H1 (cell line): ENCODE measurements around the gene GPC3. TPM values are rescaled to one million over a fixed set of nuclear protein-coding genes. Genes with fewer than 3 reads are reported as not detected.

ENCODE experiments used
- MAFK ChIP-seq: IDR thresholded peaks from 2 replicates; pipeline ENCODE4 v1.6.1; 2012; ENCODE audit warnings: low read depth, mild to moderate bottlenecking, improper control_type of control experiment, low read length
- PHF8 ChIP-seq: fragments of 200-600 bp; sonication (generic); conservative IDR thresholded peaks from 2 replicates; pipeline ENCODE4 v1.7.1; 2012; ENCODE audit warnings: low read depth, mild to moderate bottlenecking, inconsistent platforms, low read length, moderate library complexity
- ZNF274 ChIP-seq: IDR thresholded peaks from 2 replicates; pipeline ENCODE4 v1.7.0; 2012; ENCODE audit warnings: low read length, borderline replicate concordance; ENCODE audit errors: extremely low read depth
- polyA plus RNA-seq, 7 experiments: library from polyadenylated mRNA; depleted of rRNA in 3 of 7; stranded (reverse) in 5 of 7; unstranded in 2 of 7; fragments of >200 nt in 5 of 7; fragments of 200-250 nt in 2 of 7; gene quantifications; 1 replicate in 5 of 7; 2 replicates in 1 of 7; 4 replicates in 1 of 7; pipeline versions ENCODE4 v1.2.1 to v1.2.3, GENCODE V29; 2011 to 2013; ENCODE audit warnings: missing spikeins in 2 of 7, mixed read lengths in 2 of 7
- total RNA-seq: library from RNA; stranded (reverse); fragmentation: NEBNext Ultra II Directional; extraction: Animal tissue kit (Norgen Biotek cat#: 25700); gene quantifications from 2 replicates; pipeline ENCODE4 v1.2.1, GENCODE V29; 2021
- TF ChIP-seq, protein P1 (sequence below): fragments of 300-600 bp; sonication (generic); IDR thresholded peaks from 2 replicates; pipeline ENCODE4 v1.7.1; 2012; ENCODE audit warnings: low read length, moderate library complexity, mild to moderate bottlenecking, inconsistent platforms; ENCODE audit not compliant: insufficient replicate concordance

Gene GPC3
- total and polyA plus RNA-seq, 2 of the 8 experiments (the other 6 are each of a cell fraction or from before 2014, with no cell fraction given): 64.8 to 71.9 TPM

DNA sequence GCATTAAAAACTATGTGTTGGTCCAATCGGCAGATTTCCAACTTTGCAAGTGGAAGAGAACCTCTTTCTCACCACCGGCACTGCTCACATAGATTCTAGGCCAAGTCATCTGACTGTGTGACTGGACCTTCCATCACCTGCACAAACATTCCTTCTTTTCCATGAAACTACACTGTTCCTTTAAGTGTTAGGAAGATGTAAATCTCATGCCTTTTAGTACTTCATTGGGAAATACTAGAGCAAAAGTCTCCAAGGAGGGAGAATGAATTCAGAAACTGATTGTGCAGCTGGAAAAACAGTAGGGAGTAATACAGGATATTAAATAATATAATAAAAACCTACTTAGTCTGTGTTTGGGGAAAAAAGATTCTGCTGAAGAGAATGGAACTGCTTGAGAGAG is 238.2 kb downstream of the GPC3 start (continued):
- TF ChIP-seq, protein P1, sequence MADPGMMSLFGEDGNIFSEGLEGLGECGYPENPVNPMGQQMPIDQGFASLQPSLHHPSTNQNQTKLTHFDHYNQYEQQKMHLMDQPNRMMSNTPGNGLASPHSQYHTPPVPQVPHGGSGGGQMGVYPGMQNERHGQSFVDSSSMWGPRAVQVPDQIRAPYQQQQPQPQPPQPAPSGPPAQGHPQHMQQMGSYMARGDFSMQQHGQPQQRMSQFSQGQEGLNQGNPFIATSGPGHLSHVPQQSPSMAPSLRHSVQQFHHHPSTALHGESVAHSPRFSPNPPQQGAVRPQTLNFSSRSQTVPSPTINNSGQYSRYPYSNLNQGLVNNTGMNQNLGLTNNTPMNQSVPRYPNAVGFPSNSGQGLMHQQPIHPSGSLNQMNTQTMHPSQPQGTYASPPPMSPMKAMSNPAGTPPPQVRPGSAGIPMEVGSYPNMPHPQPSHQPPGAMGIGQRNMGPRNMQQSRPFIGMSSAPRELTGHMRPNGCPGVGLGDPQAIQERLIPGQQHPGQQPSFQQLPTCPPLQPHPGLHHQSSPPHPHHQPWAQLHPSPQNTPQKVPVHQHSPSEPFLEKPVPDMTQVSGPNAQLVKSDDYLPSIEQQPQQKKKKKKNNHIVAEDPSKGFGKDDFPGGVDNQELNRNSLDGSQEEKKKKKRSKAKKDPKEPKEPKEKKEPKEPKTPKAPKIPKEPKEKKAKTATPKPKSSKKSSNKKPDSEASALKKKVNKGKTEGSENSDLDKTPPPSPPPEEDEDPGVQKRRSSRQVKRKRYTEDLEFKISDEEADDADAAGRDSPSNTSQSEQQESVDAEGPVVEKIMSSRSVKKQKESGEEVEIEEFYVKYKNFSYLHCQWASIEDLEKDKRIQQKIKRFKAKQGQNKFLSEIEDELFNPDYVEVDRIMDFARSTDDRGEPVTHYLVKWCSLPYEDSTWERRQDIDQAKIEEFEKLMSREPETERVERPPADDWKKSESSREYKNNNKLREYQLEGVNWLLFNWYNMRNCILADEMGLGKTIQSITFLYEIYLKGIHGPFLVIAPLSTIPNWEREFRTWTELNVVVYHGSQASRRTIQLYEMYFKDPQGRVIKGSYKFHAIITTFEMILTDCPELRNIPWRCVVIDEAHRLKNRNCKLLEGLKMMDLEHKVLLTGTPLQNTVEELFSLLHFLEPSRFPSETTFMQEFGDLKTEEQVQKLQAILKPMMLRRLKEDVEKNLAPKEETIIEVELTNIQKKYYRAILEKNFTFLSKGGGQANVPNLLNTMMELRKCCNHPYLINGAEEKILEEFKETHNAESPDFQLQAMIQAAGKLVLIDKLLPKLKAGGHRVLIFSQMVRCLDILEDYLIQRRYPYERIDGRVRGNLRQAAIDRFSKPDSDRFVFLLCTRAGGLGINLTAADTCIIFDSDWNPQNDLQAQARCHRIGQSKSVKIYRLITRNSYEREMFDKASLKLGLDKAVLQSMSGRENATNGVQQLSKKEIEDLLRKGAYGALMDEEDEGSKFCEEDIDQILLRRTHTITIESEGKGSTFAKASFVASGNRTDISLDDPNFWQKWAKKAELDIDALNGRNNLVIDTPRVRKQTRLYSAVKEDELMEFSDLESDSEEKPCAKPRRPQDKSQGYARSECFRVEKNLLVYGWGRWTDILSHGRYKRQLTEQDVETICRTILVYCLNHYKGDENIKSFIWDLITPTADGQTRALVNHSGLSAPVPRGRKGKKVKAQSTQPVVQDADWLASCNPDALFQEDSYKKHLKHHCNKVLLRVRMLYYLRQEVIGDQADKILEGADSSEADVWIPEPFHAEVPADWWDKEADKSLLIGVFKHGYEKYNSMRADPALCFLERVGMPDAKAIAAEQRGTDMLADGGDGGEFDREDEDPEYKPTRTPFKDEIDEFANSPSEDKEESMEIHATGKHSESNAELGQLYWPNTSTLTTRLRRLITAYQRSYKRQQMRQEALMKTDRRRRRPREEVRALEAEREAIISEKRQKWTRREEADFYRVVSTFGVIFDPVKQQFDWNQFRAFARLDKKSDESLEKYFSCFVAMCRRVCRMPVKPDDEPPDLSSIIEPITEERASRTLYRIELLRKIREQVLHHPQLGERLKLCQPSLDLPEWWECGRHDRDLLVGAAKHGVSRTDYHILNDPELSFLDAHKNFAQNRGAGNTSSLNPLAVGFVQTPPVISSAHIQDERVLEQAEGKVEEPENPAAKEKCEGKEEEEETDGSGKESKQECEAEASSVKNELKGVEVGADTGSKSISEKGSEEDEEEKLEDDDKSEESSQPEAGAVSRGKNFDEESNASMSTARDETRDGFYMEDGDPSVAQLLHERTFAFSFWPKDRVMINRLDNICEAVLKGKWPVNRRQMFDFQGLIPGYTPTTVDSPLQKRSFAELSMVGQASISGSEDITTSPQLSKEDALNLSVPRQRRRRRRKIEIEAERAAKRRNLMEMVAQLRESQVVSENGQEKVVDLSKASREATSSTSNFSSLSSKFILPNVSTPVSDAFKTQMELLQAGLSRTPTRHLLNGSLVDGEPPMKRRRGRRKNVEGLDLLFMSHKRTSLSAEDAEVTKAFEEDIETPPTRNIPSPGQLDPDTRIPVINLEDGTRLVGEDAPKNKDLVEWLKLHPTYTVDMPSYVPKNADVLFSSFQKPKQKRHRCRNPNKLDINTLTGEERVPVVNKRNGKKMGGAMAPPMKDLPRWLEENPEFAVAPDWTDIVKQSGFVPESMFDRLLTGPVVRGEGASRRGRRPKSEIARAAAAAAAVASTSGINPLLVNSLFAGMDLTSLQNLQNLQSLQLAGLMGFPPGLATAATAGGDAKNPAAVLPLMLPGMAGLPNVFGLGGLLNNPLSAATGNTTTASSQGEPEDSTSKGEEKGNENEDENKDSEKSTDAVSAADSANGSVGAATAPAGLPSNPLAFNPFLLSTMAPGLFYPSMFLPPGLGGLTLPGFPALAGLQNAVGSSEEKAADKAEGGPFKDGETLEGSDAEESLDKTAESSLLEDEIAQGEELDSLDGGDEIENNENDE: no peak
- TF ChIP-seq PHF8 (no peak), ZNF274 (no peak), MAFK (no peak)
